HG03378 (cell line): Measurements from ENCODE around the gene RAB11FIP2.
A peak's percentile ranks its signal among the peaks of the same experiment; 100 is the strongest.

ENCODE experiments used
- ATAC-seq: cut with Tn5 transposase; IDR thresholded peaks from one replicate; pipeline ENCODE4 v1.9.1; 2021; ENCODE audit warnings: mild to moderate bottlenecking, moderate library complexity; ENCODE audit not compliant: unreplicated experiment

The RAB11FIP2 gene

DNA sequence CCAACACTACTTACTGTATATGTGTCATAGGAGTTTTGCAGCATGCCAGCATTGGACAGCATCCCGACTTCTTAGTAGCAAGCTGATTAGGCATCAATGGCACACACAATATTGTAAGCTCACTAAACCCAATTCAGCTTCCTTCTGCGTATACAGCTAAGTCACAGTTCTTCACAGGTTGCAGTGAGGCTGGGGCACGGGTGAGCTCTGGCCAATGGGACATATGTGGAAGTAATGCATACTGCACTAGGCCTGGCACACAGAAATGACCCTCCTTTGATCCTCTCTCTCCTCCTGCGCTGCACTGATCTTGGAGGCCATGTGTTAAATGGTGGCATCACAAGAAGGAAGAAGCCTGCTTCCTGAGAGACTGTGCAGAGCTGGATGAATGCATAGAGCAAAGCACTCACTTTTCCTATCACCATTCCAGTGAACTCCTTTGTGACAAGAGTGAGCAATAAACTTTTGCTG, 11.9 kb downstream of the RAB11FIP2 start:
- no peak for ATAC-seq

DNA sequence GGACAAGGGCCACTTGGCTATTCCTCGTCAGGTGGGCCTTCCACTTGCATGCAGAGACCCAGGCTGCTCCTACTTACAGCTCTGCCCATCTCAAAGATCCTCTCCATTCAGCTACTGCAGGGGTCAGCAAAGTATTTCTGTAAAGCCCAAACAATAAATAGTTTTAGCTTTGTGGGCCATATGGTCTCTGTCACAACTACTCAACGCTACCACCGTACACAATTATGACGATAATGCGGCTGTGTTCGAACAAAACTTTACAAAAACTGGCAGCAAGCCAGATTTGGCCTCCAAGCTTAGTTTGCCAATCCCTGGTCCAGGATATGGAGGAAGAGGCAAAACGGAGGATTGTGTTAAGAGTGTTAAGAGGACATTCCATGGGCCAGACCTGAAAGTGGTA, 12.8 kb downstream of the RAB11FIP2 start:
- ATAC-seq: no peak

DNA sequence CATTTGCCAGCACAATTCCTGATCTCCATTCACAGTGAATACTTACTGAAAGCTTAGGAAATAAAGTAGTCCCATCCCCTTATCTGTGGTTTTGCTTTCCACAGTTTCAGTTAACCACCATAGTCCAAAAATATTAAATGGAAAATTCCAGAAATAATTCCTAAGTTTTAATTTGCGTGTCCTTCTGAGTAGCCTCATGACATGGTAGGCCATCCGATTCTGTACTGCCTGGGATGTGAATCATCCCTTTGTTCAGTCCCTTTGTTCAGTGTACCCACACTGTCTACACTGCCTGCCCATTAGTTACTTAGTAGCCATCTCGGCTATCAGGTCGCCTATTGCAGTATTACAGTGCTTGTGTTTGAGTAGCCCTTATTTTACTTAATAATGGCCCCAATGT, 14.2 kb downstream of the RAB11FIP2 start:
- ATAC-seq: no peak

DNA sequence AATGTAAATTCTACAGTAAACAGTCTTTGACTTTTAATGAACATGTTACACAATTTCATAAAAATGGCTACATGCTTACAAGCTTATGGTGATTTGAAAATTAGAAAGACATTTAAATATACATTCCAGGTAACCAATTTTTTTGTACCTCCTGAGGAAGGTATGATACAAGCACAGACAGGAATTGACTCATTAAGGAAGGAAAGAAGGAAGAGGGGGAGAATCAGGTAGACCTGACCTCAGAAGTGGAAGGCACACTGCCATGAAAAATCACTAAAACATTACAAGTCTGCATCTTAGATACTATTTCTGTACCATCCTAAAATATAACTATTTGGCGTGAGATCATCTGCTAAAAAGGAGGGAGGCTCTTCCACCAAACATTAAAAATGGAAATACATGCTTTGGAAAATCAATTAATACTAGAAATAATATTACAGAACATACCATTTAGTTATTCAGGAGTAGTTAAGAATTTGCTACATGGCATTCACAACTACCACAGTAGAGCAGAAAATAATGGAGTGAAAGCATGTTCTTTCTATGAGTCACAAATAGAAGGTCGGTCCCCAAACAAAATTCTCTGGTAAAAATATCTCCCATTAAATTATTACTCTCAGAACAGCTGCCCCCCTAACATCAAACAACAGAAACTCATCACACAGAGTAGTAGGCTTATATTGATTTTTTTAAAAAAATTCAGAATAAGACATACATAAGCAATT, 15.2 kb downstream of the RAB11FIP2 start:
- ATAC-seq: no peak

DNA sequence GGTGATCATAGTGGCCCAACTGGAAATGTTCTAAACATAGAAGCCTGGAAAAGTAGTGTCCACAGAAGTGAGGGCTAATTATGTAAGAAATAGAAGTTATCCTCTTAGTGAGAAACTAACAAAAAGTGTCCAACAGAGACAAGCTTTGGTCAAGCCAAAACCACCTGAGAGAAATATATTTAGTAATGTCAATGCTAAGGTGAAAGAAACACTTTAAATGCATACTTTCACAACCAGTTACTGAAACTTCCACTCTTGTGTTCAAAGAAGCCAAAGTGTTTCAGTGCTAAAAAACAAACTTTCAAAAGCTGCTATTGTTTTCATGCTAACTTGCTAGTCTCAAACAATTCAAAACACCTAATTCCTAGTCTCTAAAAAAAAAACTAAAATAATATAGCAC, 18.1 kb downstream of the RAB11FIP2 start:
- peak; percentile 93 for ATAC-seq

DNA sequence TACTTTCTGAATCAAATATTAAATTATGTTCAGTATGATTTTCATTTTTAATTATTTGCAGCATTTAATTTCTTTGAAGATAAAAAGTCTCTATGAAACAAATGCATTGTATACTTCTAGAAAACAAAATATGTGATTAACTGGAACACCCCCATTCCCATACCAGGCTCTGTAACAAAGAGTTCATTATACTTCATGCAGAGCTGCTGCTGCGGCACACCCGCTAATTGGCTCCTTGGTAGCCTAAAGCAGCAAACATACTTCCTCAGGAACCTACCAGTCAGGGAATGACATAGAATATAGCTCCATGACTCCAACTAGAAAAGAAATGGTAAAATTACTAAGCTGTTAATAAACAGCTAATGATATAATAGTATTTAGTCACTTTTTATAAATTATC, 19.3 kb downstream of the RAB11FIP2 start:
- no peak for ATAC-seq

DNA sequence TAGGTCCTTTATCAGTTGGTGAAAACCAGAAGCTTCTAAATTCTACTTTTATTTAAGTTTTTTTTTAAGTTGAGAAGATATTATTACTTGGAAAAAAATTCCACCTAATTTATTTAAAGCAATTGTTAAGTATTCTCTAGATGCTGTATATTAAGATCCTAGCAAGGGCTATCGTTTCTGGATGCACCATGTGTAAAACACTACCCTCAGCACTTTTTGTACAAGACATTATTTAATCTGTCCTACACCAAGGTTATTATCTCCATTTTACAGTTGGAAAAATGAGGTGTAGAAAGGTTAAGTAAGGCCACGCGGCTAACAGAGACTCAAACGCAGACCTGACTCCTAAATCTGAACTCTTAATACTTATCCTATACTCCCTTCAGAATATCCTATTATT, 19.8 kb downstream of the RAB11FIP2 start:
- no peak for ATAC-seq

DNA sequence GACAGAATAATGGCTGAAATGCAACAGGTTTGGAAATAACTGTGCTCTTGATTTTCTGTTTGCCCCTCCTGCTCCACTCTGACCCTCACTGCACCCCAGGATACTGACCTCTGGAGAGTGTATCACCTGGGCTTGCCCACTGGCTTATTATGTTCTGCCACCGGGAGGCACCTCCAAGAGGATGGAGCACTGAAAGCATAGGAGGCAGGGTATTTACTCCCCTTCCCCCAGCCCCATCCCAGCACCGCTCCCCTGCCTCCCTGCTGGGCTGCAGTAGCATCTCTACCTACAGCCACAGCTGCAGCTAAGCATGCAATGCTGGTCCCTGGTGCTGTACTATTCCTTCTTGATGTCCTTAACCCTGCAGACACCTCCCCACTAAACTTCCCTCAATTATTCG, 26.4 kb downstream of the RAB11FIP2 start:
- no peak for ATAC-seq

DNA sequence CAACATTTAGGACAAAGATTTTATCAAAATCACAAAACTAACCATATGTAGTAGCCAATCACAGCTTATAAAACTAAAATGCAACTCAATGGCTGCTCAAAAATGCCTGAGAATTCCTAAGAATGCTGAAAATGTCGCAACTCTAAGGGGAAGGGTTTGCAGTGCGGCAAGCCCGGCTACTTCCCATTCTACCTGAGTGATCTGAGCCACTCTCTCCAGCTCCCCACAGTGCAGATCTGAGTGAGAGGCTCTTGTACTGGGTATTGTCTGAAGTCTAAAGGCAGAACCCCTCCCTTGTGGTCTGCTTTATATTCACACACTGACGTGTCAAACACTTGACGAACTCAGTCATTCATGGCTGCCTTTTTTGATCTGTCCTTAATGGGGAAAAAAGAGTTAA, 28.9 kb downstream of the RAB11FIP2 start:
- ATAC-seq: no peak

DNA sequence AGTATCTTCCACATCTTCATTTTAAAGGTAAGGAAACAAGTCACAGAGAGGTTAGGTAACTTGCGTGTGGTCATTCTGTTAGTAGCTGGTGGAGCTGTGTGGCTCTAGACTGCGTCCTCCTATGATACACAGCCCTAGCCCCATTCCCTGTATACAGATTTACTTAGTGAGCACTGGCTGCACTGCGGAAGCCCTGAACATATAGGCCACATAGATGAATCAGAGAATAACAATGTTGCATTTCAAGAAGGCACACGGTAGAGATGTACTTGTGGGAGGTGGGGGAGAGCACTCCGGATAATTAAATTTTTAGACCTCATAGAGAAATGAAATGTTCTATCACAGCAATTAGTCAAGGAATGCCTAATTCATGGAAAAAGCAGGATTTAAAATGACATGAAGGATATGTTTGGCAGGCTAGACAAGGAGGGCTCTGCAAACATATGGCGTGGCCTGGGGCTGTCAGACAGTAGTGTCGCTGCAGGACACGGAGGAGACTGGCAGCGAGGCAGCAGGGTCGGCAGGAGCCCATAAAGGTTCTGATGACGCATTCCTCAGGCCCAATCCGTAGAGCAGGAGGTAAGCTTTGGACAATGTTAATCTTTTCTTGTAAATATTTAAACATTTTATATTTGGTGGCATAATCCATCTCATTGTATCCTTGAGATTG, 29.5 kb downstream of the RAB11FIP2 start:
- ATAC-seq: no peak

DNA sequence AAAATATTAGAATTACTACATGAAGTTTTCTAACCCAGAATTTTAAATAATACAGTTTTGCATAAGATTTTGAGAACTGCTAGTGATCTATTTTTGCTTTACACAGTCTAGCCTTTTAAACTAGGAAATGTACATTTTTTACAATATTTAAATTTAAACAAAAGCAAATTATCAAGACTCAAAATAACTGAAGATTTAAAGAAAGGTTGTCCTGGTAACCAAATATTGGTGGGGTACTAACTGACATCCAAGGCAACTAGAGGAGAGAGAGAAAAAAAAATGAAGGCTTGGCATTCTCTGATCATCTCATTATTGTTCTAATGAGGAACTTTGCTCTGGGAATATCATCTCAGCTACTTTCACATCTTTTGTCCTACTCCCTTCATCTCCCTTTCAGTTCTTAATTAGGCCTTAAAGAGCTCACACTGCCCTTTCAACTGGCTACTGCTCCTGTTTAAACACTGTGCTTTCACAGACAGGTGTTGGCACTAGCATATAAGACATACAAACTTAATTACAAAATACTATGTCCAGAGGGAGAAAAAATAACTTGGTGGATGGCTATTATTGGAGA, 33.7 kb downstream of the RAB11FIP2 start:
- ATAC-seq: no peak

DNA sequence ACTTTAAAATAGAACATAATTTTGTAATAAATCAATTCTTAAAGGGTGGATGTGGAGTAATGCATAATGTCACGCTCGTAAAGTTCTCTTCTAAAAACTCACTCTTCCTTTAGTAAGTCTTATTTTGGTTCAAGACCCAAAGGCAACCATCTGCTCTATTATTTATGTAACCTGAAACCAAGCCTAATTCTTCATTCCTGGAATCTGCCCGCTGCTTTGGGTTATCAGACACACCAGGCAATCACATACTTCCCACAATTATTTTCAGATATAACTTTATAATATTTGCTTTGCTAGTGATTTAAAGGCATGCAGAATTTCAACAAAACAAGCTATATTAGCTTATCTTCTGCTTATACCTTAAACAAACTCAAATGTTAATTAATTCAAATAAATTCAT, 39.0 kb downstream of the RAB11FIP2 start:
- ATAC-seq: no peak

DNA sequence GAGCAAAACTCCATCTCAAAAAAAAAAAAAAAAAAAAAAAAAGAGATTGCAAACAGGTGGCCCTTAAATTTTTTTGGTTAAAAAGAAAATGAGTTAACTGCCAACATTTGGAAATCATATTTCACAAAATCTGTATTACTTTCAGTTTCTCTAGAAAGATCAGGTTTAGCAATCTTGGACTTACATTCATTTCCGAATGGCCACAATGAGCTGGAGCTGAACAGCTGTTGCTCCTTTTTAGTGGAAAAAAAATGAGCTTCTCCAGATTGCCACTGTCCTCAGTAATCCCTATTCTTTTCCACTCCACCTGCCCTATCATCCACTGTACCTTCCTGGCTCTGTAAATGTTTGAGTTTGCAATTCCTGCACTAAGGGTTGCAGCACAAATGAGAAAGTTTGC, 43.6 kb downstream of the RAB11FIP2 start:
- no peak for ATAC-seq

DNA sequence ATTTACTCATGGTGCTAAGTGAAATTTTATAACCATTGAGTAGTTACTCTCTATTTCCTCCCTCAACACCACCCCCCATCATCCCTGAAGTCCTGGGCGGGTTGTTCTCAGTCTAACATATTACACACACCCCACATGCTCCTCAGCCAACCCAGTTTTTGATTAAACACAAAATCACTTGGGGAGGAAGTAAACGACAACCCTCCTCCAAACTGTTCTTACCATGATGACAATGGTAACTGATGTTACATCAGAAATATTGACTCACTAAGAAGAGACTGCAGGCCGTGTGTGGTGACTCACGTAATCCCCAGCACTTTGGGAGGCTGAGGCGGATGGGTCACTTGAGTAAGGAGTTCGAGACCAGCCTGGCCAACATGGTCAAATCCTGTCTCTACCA, 44.2 kb downstream of the RAB11FIP2 start:
- ATAC-seq: no peak

DNA sequence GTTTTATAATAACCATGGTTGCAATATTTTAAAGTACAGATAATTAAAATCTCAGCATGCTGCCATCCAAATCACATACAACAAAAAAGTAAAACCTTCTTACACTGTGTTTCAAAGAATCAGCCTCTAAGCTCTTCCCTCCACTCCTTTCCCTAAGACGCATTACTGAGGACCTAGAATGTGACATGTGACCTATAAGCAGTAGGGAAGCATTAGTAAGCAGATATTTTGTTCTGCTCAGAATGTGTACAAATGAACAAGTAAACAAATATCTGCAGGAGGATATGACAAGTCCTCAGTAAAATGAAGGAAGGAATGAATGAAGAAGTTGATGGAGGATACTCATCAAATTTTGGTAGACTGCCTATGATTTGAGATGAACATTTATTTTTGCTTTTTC, 49.1 kb downstream of the RAB11FIP2 start:
- no peak for ATAC-seq

DNA sequence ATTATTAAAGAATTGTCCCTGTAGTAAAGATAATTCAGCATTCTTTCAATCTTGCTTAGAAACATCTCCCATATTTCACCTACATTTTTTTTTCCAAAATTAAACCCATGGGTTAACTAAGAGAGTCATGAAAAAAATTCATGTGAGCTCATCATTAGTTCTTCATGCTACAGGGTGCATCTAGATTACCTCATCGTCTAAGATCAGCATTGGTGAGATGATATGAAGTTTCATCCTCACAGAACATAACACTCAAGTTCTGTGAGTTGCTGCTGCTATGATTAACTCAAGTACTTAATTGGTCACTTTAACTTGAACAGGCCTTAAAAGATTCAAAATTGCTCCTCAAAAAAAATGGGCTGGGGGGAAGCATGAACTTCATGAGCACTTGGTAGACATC, 50.0 kb downstream of the RAB11FIP2 start:
- ATAC-seq: no peak

DNA sequence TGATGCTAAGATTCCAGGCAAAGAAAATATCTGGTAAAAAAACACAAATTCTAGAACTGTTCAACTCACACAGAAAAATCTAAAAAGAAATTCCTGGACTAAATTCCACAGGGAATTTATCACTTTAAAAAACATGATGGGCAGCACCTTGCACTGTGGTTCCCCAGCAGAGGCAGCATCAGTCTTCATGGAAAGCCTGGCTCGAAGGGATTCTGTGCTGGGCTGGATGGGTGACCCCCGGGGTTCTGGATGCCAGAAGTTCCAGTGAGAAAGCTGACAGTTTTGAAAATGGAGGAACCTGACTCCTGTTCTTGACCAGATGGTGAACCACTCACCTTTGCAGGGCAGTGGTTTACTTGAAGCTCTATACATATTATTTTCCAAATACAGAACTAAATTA, 52.0 kb downstream of the RAB11FIP2 start:
- no peak for ATAC-seq

DNA sequence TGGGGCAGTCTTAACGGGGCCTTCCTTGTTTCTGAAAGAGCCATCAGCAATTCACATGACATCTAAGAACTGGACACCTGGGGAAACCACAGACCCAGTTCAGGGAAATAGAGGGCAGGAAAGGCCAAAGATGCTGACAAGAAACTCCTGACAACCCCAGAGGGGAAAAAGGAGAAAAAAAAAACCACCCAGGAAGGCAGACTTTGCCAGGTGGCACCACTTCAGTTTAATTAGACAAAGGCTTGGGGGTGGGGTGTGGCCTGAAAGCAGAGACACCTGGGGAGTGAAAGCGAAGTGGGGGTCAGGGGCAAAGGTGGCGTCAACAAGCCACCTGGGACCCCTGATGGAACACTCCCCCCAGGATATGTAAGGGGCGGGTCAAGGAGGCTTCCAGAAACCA, 53.6 kb downstream of the RAB11FIP2 start:
- no peak for ATAC-seq

DNA sequence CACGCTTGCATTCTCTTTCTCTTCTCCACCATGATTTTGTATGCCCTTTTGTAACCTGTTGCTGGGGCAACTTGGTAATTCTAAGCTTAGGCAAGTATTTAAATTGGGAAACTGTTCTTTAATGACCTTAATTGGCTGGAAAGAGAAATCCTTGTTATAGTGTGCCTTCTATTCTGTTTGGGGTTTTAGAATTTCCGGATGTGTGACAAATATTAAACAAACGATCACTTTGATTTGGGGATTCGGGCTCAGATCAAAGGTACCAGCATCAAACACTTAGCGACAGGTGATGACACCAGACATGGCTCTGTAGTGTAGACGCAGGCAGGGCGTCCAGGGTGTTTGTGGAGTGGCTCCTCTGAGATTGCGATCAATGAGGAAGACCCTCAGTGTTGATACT, 55.0 kb downstream of the RAB11FIP2 start:
- ATAC-seq: no peak

DNA sequence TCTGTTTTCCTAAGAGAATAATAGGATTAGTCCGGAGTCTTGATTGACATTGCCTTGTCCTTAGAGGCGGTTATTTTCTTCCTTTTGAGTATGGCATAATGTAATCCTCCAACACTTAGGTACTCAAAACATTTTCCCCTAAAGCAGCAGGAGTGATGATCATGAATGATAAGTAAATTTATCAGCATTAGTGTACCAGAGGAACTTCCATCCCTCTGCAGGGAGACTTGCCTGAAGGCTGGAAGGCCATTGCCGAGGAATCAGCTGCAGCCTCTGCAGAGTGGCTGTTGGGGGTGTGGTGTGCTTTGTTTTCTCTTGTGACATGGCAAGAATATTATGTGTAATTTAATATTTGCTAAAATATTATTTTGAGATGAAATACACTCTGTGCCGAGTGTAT, 56.8 kb downstream of the RAB11FIP2 start:
- ATAC-seq: no peak

DNA sequence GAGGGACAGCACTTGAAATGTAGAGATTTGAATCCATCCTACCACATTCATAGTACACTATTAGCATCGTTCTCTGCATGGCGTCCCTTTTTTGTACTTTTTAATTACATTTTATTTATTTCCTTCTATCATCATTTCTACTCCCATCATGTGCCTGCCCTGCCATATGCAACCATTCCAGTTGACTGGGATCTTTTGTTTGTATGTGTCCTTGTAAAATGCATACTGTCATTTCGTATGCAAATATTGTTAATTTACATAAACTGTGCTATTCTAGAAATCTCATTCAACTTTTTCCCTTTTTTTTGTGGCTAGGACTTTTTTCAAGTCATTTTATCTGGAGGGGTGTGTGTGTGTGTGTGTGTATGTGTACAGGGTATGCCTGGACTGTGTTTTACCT, 57.9 kb downstream of the RAB11FIP2 start:
- no peak for ATAC-seq

DNA sequence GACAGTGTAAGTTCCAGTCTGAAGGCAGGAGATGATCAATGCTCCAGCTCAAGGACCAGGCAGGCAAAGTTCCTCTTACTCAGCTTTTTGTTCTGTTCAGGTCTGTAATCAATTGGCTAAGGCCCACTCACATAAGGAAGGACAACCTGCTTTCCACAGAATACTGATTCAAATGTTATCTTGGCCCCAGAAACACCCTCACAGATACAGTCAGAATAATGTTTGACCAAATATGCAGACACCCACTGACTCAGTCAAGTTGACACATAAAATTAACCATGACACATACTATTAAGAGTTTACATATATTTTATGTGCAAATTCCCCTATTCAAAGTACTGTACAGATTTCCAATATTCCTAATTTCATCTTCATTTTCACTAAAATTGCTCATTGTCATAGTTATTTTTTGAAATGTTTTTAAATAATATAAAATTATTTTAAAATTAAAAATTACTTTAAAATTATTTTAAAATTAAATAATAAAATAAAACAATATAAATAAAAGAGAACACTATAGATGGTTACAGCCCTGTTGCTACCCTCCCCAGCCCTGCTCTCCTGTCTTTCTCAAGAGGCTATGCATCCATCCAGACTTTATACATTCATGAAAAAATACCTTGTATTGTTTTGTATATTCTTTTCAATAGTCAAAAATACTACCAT, 59.4 kb downstream of the RAB11FIP2 start:
- ATAC-seq: no peak
